WTC11 (cell line): Measurements from ENCODE around the gene SLC51B. TPM values are rescaled to one million over a fixed set of nuclear protein-coding genes. Genes with fewer than 3 reads are reported as not detected.

Experiments used
- ATAC-seq: fragments of 200-7000 bp; cut with Tn5 transposase; 2 replicates; pipeline ENCODE4 v1.10.0; 2021; ENCODE audit warnings: mild to moderate bottlenecking, moderate library complexity
- CTCF ChIA-PET: fragments of 300-600 bp; sonication (Branson Sonifier 250); formaldehyde crosslinking; loops from one replicate; lab custom pipeline; 2021; ENCODE audit warnings: antibody characterized with exemption; lab: Charles Lee
- POLR2A ChIA-PET: fragments of 350-600 bp; sonication (Branson Sonifier 250); formaldehyde crosslinking; loops from one replicate; lab custom pipeline; 2021; ENCODE audit warnings: antibody characterized with exemption; lab: Charles Lee
- DNase-seq: peaks from one replicate; pipeline ENCODE4 v3.0.0; 2021; ENCODE audit warnings: low spot score
- H3K27ac Mint-ChIP-seq: 2 replicates; pipeline ENCODE4 v1.8.0; 2021; ENCODE audit warnings: mixed read lengths
- H3K27me3 Mint-ChIP-seq: 2 replicates; pipeline ENCODE4 v1.8.0; 2021; ENCODE audit warnings: low read depth, mild to moderate bottlenecking, moderate library complexity, mixed read lengths
- H3K36me3 Mint-ChIP-seq: 2 replicates; pipeline ENCODE4 v1.8.0; 2021; ENCODE audit warnings: mixed read lengths
- H3K4me1 Mint-ChIP-seq: 2 replicates; pipeline ENCODE4 v1.8.0; 2022; ENCODE audit warnings: mixed read lengths
- H3K4me3 Mint-ChIP-seq: 2 replicates; pipeline ENCODE4 v1.8.0; 2021; ENCODE audit warnings: mild to moderate bottlenecking, moderate library complexity, mixed read lengths
- H3K9me3 Mint-ChIP-seq: 2 replicates; pipeline ENCODE4 v1.8.0; 2021; ENCODE audit warnings: mixed read lengths
- ESRRA ChIP-seq: sonication (generic); formaldehyde crosslinking; IDR thresholded peaks from 2 replicates; pipeline ENCODE4 v1.8.1; 2022; ENCODE audit warnings: mild to moderate bottlenecking, missing genetic modification reagents, borderline replicate concordance
- GABPB1 ChIP-seq: sonication (generic); formaldehyde crosslinking; IDR thresholded peaks from 2 replicates; pipeline ENCODE4 v1.8.1; 2023; ENCODE audit warnings: mild to moderate bottlenecking, missing genetic modification reagents
- JAZF1 ChIP-seq: fragments of 250-450 bp; sonication (Bioruptor Pico); IDR thresholded peaks from 2 replicates; pipeline ENCODE4 v1.9.0; 2021; ENCODE audit warnings: moderate library complexity, mild to moderate bottlenecking, inconsistent platforms
- NFYB ChIP-seq: sonication (generic); formaldehyde crosslinking; conservative IDR thresholded peaks from 2 replicates; pipeline ENCODE4 v1.8.0; 2022; ENCODE audit warnings: low read depth, missing genetic modification reagents
- NR3C1 ChIP-seq: sonication (generic); formaldehyde crosslinking; conservative IDR thresholded peaks from 2 replicates; pipeline ENCODE4 v1.8.1; 2023; ENCODE audit warnings: low read depth, mild to moderate bottlenecking, missing genetic modification reagents
- SOX15 ChIP-seq: fragments of 250-450 bp; sonication (Bioruptor Pico); IDR thresholded peaks from 2 replicates; pipeline ENCODE4 v1.9.0; 2021; ENCODE audit warnings: mild to moderate bottlenecking
- TEAD1 ChIP-seq: sonication (generic); formaldehyde crosslinking; IDR thresholded peaks from 2 replicates; pipeline ENCODE4 v1.8.0; 2022; ENCODE audit warnings: mild to moderate bottlenecking, missing genetic modification reagents
- ZNF317 ChIP-seq: sonication (generic); formaldehyde crosslinking; IDR thresholded peaks from 2 replicates; pipeline ENCODE4 v1.8.1; 2023; ENCODE audit warnings: low read depth, mild to moderate bottlenecking, moderate library complexity, missing genetic modification reagents, borderline replicate concordance
- ZNF416 ChIP-seq: fragments of 250-450 bp; sonication (Bioruptor Pico); IDR thresholded peaks from 2 replicates; pipeline ENCODE4 v1.9.0; 2021; ENCODE audit warnings: mild to moderate bottlenecking, inconsistent platforms
- total RNA-seq: library from RNA; stranded (reverse); gene quantifications from 3 replicates; pipeline ENCODE4 v1.2.3, GENCODE V29; 2021
- TF ChIP-seq, protein P1 (sequence below): sonication (generic); formaldehyde crosslinking; IDR thresholded peaks from 2 replicates; pipeline ENCODE4 v1.8.1; 2022; ENCODE audit warnings: mild to moderate bottlenecking, moderate library complexity, missing genetic modification reagents
- TF ChIP-seq, protein P2 (sequence below): sonication (generic); formaldehyde crosslinking; IDR thresholded peaks from 2 replicates; pipeline ENCODE4 v1.8.0; 2023; ENCODE audit warnings: missing genetic modification reagents
- TF ChIP-seq, protein P3 (sequence below): sonication (generic); formaldehyde crosslinking; IDR thresholded peaks from 2 replicates; pipeline ENCODE4 v1.8.0; 2023; ENCODE audit warnings: missing genetic modification reagents, mild to moderate bottlenecking, borderline replicate concordance
- TF ChIP-seq, protein P4 (sequence below): fragments of 200-600 bp; IDR thresholded peaks from 2 replicates; pipeline ENCODE4 v1.8.0; 2022; ENCODE audit warnings: antibody characterized with exemption

Gene SLC51B
- total RNA-seq, 1 experiment from 2014 or later, result not detected

DNA sequence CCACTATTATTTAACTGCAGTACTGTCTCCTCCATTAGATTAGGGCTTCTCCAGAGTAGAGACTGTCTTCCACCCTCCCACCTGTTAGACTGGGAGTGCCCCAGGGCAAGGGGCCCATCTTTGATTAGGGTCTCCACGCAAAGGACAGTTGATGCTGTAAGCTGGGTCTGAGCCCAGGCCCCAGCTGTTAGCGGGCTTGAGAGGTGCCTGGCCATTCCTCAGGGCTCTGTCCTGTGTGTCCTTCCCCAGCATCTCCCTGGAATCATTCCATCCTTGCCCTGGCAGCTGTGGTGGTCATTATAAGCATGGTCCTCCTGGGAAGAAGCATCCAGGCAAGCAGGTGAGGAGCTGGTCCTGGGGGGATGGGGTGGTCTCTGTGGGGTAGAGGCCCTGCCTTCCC, 6.1 kb downstream of the SLC51B start:
- H3K4me1 Mint-ChIP-seq, result peaks cover 6% of the 10 kb centered on the region; the same call in 1 of the 2 replicates
- DNase-seq, result no peak
- POLR2A ChIA-PET, result no interaction called here
- H3K27ac Mint-ChIP-seq, result no peak overlapping the region
- H3K36me3 Mint-ChIP-seq, result no peaks in the 10 kb centered on the region
- H3K9me3 Mint-ChIP-seq, result no peaks in the 10 kb centered on the region
- TF ChIP-seq NFYB (CRISPR knock-in tag), result no peak
- no peak for TF ChIP-seq NR3C1 (CRISPR knock-in tag)
- no peak for TF ChIP-seq ZNF416 (CRISPR knock-in tag)
- TF ChIP-seq, all 79 proteins: peak for 0
- CTCF ChIA-PET, result interaction anchor here (0.8 to 20.3 kb wide), 6 partner anchors 10 to 50 kb away, joined by 3 to 292 read pairs (median 10); partner anchors contain the start of gene KBTBD13
- H3K4me3 Mint-ChIP-seq, result no peak overlapping the region
- no peak for ATAC-seq
- peaks cover 4% of the 10 kb centered on the region; the same call in 1 of the 2 replicates for H3K27me3 Mint-ChIP-seq

DNA sequence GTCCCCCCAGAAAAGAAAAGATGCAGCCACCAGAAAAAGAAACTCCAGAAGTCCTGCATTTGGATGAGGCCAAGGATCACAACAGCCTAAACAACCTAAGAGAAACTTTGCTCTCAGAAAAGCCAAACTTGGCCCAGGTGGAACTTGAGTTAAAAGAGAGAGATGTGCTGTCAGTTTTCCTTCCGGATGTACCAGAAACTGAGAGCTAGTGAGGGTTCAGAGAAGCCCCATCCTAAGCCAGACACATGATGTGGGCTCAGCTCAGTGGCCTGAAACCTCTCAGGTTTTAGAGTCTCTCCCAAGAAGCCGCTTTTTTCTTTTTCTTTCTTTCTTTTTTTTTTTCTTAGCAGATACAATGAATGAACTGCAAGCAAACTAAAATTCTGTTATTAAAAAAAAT, 7.8 kb downstream of the SLC51B start:
- no peak for DNase-seq
- no peak overlapping the region for H3K4me3 Mint-ChIP-seq
- H3K4me1 Mint-ChIP-seq, result peaks cover 6% of the 10 kb centered on the region; the same call in 1 of the 2 replicates
- TF ChIP-seq ZNF317 (CRISPR knock-in tag) (no peak), JAZF1 (CRISPR knock-in tag) (no peak), SOX15 (CRISPR knock-in tag) (no peak), GABPB1 (CRISPR knock-in tag) (no peak), NR3C1 (CRISPR knock-in tag) (no peak), ESRRA (no peak)
- TF ChIP-seq, protein P1, sequence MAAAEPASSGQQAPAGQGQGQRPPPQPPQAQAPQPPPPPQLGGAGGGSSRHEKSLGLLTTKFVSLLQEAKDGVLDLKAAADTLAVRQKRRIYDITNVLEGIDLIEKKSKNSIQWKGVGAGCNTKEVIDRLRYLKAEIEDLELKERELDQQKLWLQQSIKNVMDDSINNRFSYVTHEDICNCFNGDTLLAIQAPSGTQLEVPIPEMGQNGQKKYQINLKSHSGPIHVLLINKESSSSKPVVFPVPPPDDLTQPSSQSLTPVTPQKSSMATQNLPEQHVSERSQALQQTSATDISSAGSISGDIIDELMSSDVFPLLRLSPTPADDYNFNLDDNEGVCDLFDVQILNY (CRISPR knock-in tag), result no peak
- TF ChIP-seq, protein P2, sequence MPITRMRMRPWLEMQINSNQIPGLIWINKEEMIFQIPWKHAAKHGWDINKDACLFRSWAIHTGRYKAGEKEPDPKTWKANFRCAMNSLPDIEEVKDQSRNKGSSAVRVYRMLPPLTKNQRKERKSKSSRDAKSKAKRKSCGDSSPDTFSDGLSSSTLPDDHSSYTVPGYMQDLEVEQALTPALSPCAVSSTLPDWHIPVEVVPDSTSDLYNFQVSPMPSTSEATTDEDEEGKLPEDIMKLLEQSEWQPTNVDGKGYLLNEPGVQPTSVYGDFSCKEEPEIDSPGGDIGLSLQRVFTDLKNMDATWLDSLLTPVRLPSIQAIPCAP (CRISPR knock-in tag), result no peak
- no peaks in the 10 kb centered on the region for H3K36me3 Mint-ChIP-seq
- H3K27me3 Mint-ChIP-seq, result peaks cover 4% of the 10 kb centered on the region; the same call in 1 of the 2 replicates
- H3K27ac Mint-ChIP-seq, result no peak overlapping the region
- POLR2A ChIA-PET, result interaction anchor here (1.0 kb wide), 1 partner anchor 159 kb away, joined by 3 read pairs; no protein-coding TSS in a partner anchor
- CTCF ChIA-PET, result interaction anchor here (0.6 to 20.3 kb wide), 11 partner anchors 9 to 332 kb away, joined by 3 to 292 read pairs (median 4); partner anchors contain the start of gene KBTBD13
- no peak for ATAC-seq
- no peaks in the 10 kb centered on the region for H3K9me3 Mint-ChIP-seq

DNA sequence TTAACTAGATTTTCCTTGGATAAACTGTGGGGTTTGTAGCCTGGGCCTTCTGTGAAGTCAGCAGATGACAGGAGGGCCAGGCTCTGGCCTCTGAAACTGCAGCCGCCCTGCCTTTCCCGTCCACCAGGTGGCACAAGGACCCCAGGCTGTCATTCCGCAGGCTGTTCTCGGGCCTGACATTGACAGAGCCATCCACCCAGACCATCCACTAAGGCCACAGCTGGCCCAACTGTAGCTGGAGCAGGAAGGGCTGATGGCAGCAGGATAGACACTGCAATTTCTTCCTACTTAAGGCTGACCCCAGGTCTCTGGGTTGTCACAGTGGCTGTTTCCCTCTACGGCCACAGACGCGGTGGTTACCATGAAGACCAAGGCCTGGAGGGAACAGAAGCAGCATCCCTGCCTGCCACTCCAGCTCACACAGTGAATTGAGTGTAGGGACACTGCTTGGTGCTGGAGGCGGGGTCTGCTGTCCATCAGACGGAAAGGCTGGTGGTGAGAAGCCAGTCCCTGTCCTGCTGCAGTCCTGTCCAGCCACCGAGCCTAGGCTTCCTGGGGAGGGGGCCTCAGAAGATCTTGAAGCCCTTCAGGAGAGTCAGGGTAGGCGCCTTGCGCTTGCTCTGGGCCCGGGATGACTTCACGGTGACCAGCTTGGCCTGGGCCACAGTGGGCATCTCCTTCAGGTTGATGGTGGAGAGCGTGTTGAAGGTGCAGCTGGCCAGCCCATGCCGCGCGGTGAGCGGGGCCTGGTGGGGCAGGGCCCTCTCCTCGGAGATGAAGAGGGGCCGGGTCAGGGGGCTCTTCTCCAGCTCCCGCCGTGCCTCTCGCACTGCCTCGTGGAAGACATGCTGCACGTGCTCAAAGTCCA, 9.4 kb downstream of the SLC51B start:
- ATAC-seq, result peak; percentile 82
- TF ChIP-seq, protein P3, sequence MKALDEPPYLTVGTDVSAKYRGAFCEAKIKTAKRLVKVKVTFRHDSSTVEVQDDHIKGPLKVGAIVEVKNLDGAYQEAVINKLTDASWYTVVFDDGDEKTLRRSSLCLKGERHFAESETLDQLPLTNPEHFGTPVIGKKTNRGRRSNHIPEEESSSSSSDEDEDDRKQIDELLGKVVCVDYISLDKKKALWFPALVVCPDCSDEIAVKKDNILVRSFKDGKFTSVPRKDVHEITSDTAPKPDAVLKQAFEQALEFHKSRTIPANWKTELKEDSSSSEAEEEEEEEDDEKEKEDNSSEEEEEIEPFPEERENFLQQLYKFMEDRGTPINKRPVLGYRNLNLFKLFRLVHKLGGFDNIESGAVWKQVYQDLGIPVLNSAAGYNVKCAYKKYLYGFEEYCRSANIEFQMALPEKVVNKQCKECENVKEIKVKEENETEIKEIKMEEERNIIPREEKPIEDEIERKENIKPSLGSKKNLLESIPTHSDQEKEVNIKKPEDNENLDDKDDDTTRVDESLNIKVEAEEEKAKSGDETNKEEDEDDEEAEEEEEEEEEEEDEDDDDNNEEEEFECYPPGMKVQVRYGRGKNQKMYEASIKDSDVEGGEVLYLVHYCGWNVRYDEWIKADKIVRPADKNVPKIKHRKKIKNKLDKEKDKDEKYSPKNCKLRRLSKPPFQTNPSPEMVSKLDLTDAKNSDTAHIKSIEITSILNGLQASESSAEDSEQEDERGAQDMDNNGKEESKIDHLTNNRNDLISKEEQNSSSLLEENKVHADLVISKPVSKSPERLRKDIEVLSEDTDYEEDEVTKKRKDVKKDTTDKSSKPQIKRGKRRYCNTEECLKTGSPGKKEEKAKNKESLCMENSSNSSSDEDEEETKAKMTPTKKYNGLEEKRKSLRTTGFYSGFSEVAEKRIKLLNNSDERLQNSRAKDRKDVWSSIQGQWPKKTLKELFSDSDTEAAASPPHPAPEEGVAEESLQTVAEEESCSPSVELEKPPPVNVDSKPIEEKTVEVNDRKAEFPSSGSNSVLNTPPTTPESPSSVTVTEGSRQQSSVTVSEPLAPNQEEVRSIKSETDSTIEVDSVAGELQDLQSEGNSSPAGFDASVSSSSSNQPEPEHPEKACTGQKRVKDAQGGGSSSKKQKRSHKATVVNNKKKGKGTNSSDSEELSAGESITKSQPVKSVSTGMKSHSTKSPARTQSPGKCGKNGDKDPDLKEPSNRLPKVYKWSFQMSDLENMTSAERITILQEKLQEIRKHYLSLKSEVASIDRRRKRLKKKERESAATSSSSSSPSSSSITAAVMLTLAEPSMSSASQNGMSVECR (CRISPR knock-in tag), result peak; percentile 64; the same call in 1 of the 2 replicates
- TF ChIP-seq TEAD1 (0 out of 2 replicates have a peak, but pooled peaks have one; percentile 23), ZNF416 (CRISPR knock-in tag) (no peak)
- TF ChIP-seq, protein P4, sequence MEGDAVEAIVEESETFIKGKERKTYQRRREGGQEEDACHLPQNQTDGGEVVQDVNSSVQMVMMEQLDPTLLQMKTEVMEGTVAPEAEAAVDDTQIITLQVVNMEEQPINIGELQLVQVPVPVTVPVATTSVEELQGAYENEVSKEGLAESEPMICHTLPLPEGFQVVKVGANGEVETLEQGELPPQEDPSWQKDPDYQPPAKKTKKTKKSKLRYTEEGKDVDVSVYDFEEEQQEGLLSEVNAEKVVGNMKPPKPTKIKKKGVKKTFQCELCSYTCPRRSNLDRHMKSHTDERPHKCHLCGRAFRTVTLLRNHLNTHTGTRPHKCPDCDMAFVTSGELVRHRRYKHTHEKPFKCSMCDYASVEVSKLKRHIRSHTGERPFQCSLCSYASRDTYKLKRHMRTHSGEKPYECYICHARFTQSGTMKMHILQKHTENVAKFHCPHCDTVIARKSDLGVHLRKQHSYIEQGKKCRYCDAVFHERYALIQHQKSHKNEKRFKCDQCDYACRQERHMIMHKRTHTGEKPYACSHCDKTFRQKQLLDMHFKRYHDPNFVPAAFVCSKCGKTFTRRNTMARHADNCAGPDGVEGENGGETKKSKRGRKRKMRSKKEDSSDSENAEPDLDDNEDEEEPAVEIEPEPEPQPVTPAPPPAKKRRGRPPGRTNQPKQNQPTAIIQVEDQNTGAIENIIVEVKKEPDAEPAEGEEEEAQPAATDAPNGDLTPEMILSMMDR, result peak; percentile 83
- TF ChIP-seq, all 79 proteins: peak for 3
- CTCF ChIA-PET, result interaction anchor here (0.6 to 20.3 kb wide), 19 partner anchors 11 to 232 kb away, joined by 3 to 292 read pairs (median 4); partner anchors contain the start of genes KBTBD13, PARP16, RASL12 and SLC51B
- H3K36me3 Mint-ChIP-seq, result no peaks in the 10 kb centered on the region
- peak; percentile 86 for DNase-seq
- H3K9me3 Mint-ChIP-seq, result no peaks in the 10 kb centered on the region
- H3K27me3 Mint-ChIP-seq, result peaks cover 2% of the 10 kb centered on the region; the same call in 1 of the 2 replicates
- POLR2A ChIA-PET, result interaction anchor here (0.6 to 1.0 kb wide), 2 partner anchors 47 to 348 kb away, joined by 3 to 4 read pairs; no protein-coding TSS in a partner anchor
- H3K4me1 Mint-ChIP-seq, result peaks cover 4% of the 10 kb centered on the region; the same call in 1 of the 2 replicates
- no peak overlapping the region for H3K27ac Mint-ChIP-seq
- no peak overlapping the region for H3K4me3 Mint-ChIP-seq
